ENCODE measurements around the gene C1orf226.

C1orf226 gene

DNA sequence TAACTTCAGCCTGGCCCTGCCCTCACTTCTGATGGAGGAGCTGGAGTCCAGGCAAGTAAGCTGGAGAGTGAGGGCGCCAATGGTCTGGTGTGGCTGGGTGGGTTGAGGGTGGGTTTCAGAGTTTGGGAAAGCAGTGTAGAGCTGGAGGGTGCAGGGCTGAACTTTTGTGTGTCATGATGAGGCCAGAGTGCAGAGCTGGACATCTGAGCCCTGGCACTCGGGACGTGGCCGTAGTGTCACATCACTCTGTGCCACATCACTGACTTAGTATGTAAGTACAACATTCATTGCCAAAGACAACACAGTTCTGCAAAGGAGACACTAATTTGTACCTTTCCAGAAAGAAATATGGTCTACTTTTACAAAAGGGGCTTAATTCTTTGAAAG is 20.7 kb upstream of the C1orf226 start:
- Histone ChIP-seq H4K20me1 (ENCODE audit: insufficient read depth, low read length) (no peaks in the 10 kb centered on the region), H3K4me1 (ENCODE audit: insufficient read depth, low read length) (no peaks in the 10 kb centered on the region), H2AFZ (ENCODE audit: low read depth, low read length) (no peak overlapping the region), H3K4me2 (ENCODE audit: insufficient read depth, low read length) (no peak overlapping the region), H3K9ac (ENCODE audit: low read depth, low read length) (no peak overlapping the region), H3K27ac (ENCODE audit: low read length) (no peak overlapping the region), H3K27me3 (ENCODE audit: insufficient read depth, low read length, poor library complexity) (no peaks in the 10 kb centered on the region), H3K36me3 (ENCODE audit: insufficient read depth, low read length) (no peaks in the 10 kb centered on the region), H3K79me2 (ENCODE audit: insufficient read depth, low read length) (no peaks in the 10 kb centered on the region), H3K9me3 (ENCODE audit: insufficient read depth, low read length, severe bottlenecking) (no peaks in the 10 kb centered on the region), H3K4me3 (ENCODE audit: low read depth in 1 of 2, low read length in 2 of 2) (no peak overlapping the region)
- TF ChIP-seq CTCF (IDR thresholded peaks at IDR 0.05; ENCODE audit: borderline replicate concordance, extremely low read depth, low read length, poor library complexity, severe bottlenecking) (no peak), EZH2 (IDR thresholded peaks at IDR 0.05; ENCODE audit: borderline replicate concordance, low read depth, low read length, severe bottlenecking) (no peak)
- DNase-seq (no peak), ATAC-seq (ENCODE audit: insufficient read depth, low read depth) (no peak)

DNA sequence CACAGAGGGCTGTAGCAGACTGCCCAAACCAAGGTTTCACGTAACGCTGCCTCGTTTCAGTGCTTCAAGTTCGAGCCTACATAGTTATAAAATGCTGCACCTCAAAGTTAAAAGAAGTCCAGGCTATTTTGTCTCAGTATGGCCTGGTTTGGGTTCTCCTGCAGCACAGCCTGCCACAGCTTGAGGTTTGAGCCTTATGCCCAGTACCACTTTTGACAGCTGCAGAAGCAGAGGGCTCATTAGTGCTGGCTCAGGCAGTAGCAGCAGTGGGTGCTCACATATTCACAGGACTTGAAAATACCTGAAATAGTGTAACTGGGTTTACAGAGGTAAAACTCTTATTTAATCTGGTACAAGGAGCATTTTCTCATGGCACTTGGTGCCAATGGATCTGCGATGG is 20.2 kb upstream of the C1orf226 start:
- ATAC-seq (ENCODE audit: insufficient read depth, low read depth): no peak
- H3K79me2 ChIP-seq (ENCODE audit: insufficient read depth, low read length): no peaks in the 10 kb centered on the region
- H3K36me3 ChIP-seq (ENCODE audit: insufficient read depth, low read length): no peaks in the 10 kb centered on the region
- no peak for DNase-seq
- H4K20me1 ChIP-seq (ENCODE audit: insufficient read depth, low read length): no peaks in the 10 kb centered on the region; the same call in 1 of the 2 replicates
- no peaks in the 10 kb centered on the region for H3K4me1 ChIP-seq (ENCODE audit: insufficient read depth, low read length)
- no peaks in the 10 kb centered on the region for H3K27me3 ChIP-seq (ENCODE audit: insufficient read depth, low read length, poor library complexity)
- H3K4me3 ChIP-seq (ENCODE audit: low read depth in 1 of 2, low read length in 2 of 2): no peak overlapping the region
- no peak overlapping the region for H3K9ac ChIP-seq (ENCODE audit: low read depth, low read length)
- H3K27ac ChIP-seq (ENCODE audit: low read length): no peak overlapping the region
- no peaks in the 10 kb centered on the region for H3K9me3 ChIP-seq (ENCODE audit: insufficient read depth, low read length, severe bottlenecking)
- no peak overlapping the region for H3K4me2 ChIP-seq (ENCODE audit: insufficient read depth, low read length)
- TF ChIP-seq CTCF (IDR thresholded peaks at IDR 0.05; ENCODE audit: borderline replicate concordance, extremely low read depth, low read length, poor library complexity, severe bottlenecking) (no peak), EZH2 (IDR thresholded peaks at IDR 0.05; ENCODE audit: borderline replicate concordance, low read depth, low read length, severe bottlenecking) (no peak)
- no peak overlapping the region for H2AFZ ChIP-seq (ENCODE audit: low read depth, low read length)

GRCh38 chr1:162363823-162364222 is 17.7 kb upstream of the C1orf226 start:
- H3K9me3 ChIP-seq (ENCODE audit: insufficient read depth, low read length, severe bottlenecking): no peaks in the 10 kb centered on the region
- H3K27me3 ChIP-seq (ENCODE audit: insufficient read depth, low read length, poor library complexity): no peaks in the 10 kb centered on the region
- H3K79me2 ChIP-seq (ENCODE audit: insufficient read depth, low read length): no peaks in the 10 kb centered on the region
- H3K4me2 ChIP-seq (ENCODE audit: insufficient read depth, low read length): no peak overlapping the region
- ATAC-seq (ENCODE audit: insufficient read depth, low read depth) (no peak), DNase-seq (no peak)
- no peak for TF ChIP-seq EZH2 (IDR thresholded peaks at IDR 0.05; ENCODE audit: borderline replicate concordance, low read depth, low read length, severe bottlenecking)
- no peak for TF ChIP-seq CTCF (IDR thresholded peaks at IDR 0.05; ENCODE audit: borderline replicate concordance, extremely low read depth, low read length, poor library complexity, severe bottlenecking)
- H3K4me1 ChIP-seq (ENCODE audit: insufficient read depth, low read length): no peaks in the 10 kb centered on the region
- no peak overlapping the region for H3K27ac ChIP-seq (ENCODE audit: low read length)
- H3K4me3 ChIP-seq (ENCODE audit: low read depth in 1 of 2, low read length in 2 of 2): no peak overlapping the region
- no peak overlapping the region for H3K9ac ChIP-seq (ENCODE audit: low read depth, low read length)
- H2AFZ ChIP-seq (ENCODE audit: low read depth, low read length): no peak overlapping the region
- no peaks in the 10 kb centered on the region; the same call in 1 of the 2 replicates for H4K20me1 ChIP-seq (ENCODE audit: insufficient read depth, low read length)
- H3K36me3 ChIP-seq (ENCODE audit: insufficient read depth, low read length): no peaks in the 10 kb centered on the region

GRCh38 chr1:162364498-162364897 is 17.0 kb upstream of the C1orf226 start:
- ATAC-seq (ENCODE audit: insufficient read depth, low read depth) (no peak), DNase-seq (no peak)
- Histone ChIP-seq H3K9me3 (ENCODE audit: insufficient read depth, low read length, severe bottlenecking) (no peaks in the 10 kb centered on the region), H3K27me3 (ENCODE audit: insufficient read depth, low read length, poor library complexity) (no peaks in the 10 kb centered on the region), H4K20me1 (ENCODE audit: insufficient read depth, low read length) (no peaks in the 10 kb centered on the region; the same call in 1 of the 2 replicates), H3K9ac (ENCODE audit: low read depth, low read length) (no peak overlapping the region), H3K36me3 (ENCODE audit: insufficient read depth, low read length) (no peaks in the 10 kb centered on the region), H3K4me3 (ENCODE audit: low read depth in 1 of 2, low read length in 2 of 2) (no peak overlapping the region), H3K27ac (ENCODE audit: low read length) (no peak overlapping the region), H2AFZ (ENCODE audit: low read depth, low read length) (no peak overlapping the region), H3K4me1 (ENCODE audit: insufficient read depth, low read length) (no peaks in the 10 kb centered on the region), H3K4me2 (ENCODE audit: insufficient read depth, low read length) (no peak overlapping the region), H3K79me2 (ENCODE audit: insufficient read depth, low read length) (no peaks in the 10 kb centered on the region)
- no peak for TF ChIP-seq CTCF (IDR thresholded peaks at IDR 0.05; ENCODE audit: borderline replicate concordance, extremely low read depth, low read length, poor library complexity, severe bottlenecking)
- TF ChIP-seq EZH2 (IDR thresholded peaks at IDR 0.05; ENCODE audit: borderline replicate concordance, low read depth, low read length, severe bottlenecking): no peak
